Measurements from ENCODE around the gene KRT20.

Gene KRT20

GRCh38 chr17:40883626-40884334 is 1.3 kb downstream of the KRT20 start:
- H4K20me1 ChIP-seq (ENCODE audit: insufficient read depth), result no peaks in the 10 kb centered on the region
- no peak overlapping the region for H3K4me3 ChIP-seq (IDR thresholded peaks at IDR 0.05; ENCODE audit: insufficient read depth, low read depth, low read length)
- H3K27ac ChIP-seq, result no peak overlapping the region
- H3K4me1 ChIP-seq (ENCODE audit: low read depth, poor library complexity, severe bottlenecking), result no peaks in the 10 kb centered on the region
- H2AFZ ChIP-seq (ENCODE audit: low read depth), result no peak overlapping the region
- TF ChIP-seq CTCF (conservative IDR thresholded peaks at IDR 0.05; ENCODE audit: low read depth, low read length), result no peak
- H3K9ac ChIP-seq, result no peak overlapping the region
- H3K36me3 ChIP-seq (ENCODE audit: insufficient read depth), result no peaks in the 10 kb centered on the region
- no peaks in the 10 kb centered on the region for H3K79me2 ChIP-seq (ENCODE audit: insufficient read depth, low read depth)
- H3K4me2 ChIP-seq, result no peak overlapping the region
- no peaks in the 10 kb centered on the region; the same call in 1 of the 2 replicates for H3K27me3 ChIP-seq (ENCODE audit: insufficient read depth, low read depth)

GRCh38 chr17:40883031-40883430 is 2.0 kb downstream of the KRT20 start:
- Histone ChIP-seq H3K4me1 (ENCODE audit: low read depth, poor library complexity, severe bottlenecking) (no peaks in the 10 kb centered on the region), H3K27me3 (ENCODE audit: insufficient read depth, low read depth) (no peaks in the 10 kb centered on the region; the same call in 1 of the 2 replicates), H3K4me2 (no peak overlapping the region), H2AFZ (ENCODE audit: low read depth) (no peak overlapping the region), H3K4me3 (IDR thresholded peaks at IDR 0.05; ENCODE audit: insufficient read depth, low read depth, low read length) (no peak overlapping the region), H3K27ac (no peak overlapping the region), H3K9ac (no peak overlapping the region), H4K20me1 (ENCODE audit: insufficient read depth) (no peaks in the 10 kb centered on the region), H3K36me3 (ENCODE audit: insufficient read depth) (no peaks in the 10 kb centered on the region), H3K79me2 (ENCODE audit: insufficient read depth, low read depth) (no peaks in the 10 kb centered on the region)
- no peak for TF ChIP-seq CTCF (conservative IDR thresholded peaks at IDR 0.05; ENCODE audit: low read depth, low read length)

DNA sequence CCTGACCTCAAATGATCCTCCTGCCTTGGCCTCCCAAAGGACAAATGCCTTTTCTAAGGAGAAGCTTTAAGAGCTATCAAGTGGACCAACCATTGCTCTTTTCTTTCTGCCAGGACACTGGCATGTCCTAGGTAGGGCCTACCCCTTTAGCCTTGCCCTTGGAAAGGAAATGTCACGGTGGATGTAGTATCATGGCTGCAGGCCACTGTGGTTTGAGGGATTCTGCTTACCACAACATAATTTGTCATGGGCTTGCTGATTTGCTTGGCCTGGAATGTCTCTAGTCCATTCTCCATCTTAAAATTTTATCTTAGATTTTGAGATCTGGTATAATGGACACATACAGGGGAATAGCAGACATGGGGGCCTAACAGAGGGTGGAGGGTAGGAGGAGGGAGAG is 6.0 kb downstream of the KRT20 start:
- H3K27ac ChIP-seq, result no peak overlapping the region
- no peak for TF ChIP-seq CTCF (conservative IDR thresholded peaks at IDR 0.05; ENCODE audit: low read depth, low read length)
- H4K20me1 ChIP-seq (ENCODE audit: insufficient read depth), result no peaks in the 10 kb centered on the region
- H3K27me3 ChIP-seq (ENCODE audit: insufficient read depth, low read depth), result no peaks in the 10 kb centered on the region
- no peaks in the 10 kb centered on the region for H3K79me2 ChIP-seq (ENCODE audit: insufficient read depth, low read depth)
- no peak overlapping the region for H2AFZ ChIP-seq (ENCODE audit: low read depth)
- no peak overlapping the region for H3K4me2 ChIP-seq
- H3K4me1 ChIP-seq (ENCODE audit: low read depth, poor library complexity, severe bottlenecking), result no peaks in the 10 kb centered on the region
- H3K4me3 ChIP-seq (IDR thresholded peaks at IDR 0.05; ENCODE audit: insufficient read depth, low read depth, low read length), result no peak overlapping the region
- H3K36me3 ChIP-seq (ENCODE audit: insufficient read depth), result no peaks in the 10 kb centered on the region
- H3K9ac ChIP-seq, result no peak overlapping the region

DNA sequence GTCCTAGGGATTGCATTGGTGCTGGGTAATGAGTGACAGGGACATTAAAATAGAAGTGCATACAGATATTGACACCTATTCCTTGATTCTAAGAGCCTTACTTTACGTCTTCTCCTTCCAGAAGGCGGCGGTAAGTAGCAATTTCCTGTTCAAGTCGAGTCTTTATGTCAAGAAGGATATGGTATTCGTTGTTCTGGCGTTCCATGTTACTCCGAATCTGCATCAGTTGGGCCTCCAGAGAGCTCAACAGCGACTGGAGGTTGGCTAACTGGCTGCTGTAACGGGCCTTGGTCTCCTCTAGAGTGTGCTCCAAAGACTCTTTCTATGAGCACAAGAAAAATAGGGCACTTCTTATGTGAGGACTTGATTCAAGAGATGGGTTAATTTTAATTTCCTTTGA is 7.0 kb downstream of the KRT20 start:
- H3K79me2 ChIP-seq (ENCODE audit: insufficient read depth, low read depth), result no peaks in the 10 kb centered on the region
- H3K27ac ChIP-seq, result no peak overlapping the region
- no peak overlapping the region for H3K4me3 ChIP-seq (IDR thresholded peaks at IDR 0.05; ENCODE audit: insufficient read depth, low read depth, low read length)
- no peaks in the 10 kb centered on the region for H3K36me3 ChIP-seq (ENCODE audit: insufficient read depth)
- no peak overlapping the region for H3K9ac ChIP-seq
- no peak overlapping the region for H3K4me2 ChIP-seq
- H3K27me3 ChIP-seq (ENCODE audit: insufficient read depth, low read depth), result no peaks in the 10 kb centered on the region
- no peak for TF ChIP-seq CTCF (conservative IDR thresholded peaks at IDR 0.05; ENCODE audit: low read depth, low read length)
- H2AFZ ChIP-seq (ENCODE audit: low read depth), result no peak overlapping the region
- H4K20me1 ChIP-seq (ENCODE audit: insufficient read depth), result no peaks in the 10 kb centered on the region
- no peaks in the 10 kb centered on the region for H3K4me1 ChIP-seq (ENCODE audit: low read depth, poor library complexity, severe bottlenecking)

Measured in KMS-11 (cell line).